HG02852 (cell line): ENCODE results near the gene RAE1.

Experiments used
- ATAC-seq: cut with Tn5 transposase; IDR thresholded peaks from one replicate; pipeline ENCODE4 v1.9.1; 2021; ENCODE audit warnings: mild to moderate bottlenecking, moderate library complexity; ENCODE audit not compliant: unreplicated experiment

The RAE1 gene

DNA sequence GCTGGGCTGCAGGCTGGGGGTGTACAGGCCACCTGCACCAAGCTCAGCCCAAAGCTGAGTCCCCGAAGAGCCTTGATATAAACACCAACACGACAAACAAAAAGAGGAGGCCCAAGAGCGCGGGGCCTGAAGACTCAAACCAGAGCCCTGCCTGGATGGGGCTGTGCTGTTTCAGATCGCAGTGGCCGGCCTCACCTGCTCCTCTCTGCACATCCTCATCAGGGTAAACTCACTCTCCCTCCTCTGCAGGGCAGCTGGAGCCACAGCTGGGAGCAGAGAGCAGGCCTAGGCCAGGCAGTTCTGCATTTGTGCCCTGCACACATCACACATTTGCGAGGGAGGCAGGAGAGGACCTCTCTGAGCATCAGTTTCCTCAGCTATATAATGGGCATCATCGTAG is 36.4 kb downstream of the RAE1 start:
- ATAC-seq, result no peak

DNA sequence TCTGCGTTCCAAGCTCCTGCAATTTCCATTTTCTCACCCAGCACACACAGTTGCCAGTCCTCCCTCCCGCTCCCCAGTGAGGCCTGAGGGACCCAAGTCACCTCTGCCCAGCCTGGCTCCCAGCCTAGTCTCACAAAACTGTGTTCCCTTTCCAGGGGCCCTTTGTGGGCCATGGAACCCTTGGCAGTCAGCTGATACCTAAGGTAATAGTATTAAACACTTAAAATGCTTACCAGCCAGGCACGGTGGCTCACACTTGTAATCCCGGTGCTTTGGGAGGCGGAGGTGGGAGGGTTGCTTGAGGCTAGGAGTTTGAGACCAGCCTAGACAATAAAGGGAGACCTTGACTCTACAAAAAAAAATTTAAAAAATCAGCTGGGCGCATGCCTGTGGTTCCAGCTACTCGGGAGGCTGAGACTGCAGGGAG is 36.9 kb downstream of the RAE1 start:
- ATAC-seq, result no peak

DNA sequence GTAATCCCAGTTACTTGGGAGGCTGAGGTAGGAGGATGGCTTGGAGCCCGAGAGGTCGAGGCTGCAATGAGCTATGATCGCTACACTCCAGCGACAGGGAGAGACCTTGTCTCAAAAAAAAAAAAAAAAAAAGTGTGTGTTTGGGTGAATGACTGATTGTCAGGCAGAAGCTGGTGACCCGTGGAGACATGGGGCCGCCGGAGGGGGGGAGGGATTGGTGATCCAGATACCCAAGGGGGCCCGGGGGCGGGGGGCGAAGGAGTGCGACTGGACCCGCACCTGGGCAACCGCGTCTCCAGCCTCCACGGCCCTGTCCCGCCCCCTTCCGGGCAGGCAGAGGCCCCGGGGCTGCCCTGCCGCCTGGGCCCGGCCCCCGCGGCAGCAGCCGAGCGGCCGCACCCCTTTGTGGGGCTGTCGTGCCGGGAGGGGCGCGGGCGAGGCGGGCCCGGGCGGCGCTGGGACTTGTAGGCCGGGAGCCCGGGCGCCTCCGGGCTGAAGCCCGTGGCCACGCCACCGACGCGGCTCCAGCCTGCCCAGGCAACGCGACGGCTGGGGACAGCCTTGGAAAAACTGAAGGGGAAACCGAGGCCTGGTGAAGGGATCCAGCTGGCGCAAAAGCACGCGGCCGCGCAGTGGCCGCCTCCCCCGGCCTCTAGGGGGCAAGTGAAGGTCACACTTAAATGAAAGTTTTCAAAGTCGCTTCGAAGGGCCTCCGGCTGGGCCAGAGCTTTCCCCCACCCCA is 38.1 kb downstream of the RAE1 start:
- ATAC-seq, result peak; percentile 30

DNA sequence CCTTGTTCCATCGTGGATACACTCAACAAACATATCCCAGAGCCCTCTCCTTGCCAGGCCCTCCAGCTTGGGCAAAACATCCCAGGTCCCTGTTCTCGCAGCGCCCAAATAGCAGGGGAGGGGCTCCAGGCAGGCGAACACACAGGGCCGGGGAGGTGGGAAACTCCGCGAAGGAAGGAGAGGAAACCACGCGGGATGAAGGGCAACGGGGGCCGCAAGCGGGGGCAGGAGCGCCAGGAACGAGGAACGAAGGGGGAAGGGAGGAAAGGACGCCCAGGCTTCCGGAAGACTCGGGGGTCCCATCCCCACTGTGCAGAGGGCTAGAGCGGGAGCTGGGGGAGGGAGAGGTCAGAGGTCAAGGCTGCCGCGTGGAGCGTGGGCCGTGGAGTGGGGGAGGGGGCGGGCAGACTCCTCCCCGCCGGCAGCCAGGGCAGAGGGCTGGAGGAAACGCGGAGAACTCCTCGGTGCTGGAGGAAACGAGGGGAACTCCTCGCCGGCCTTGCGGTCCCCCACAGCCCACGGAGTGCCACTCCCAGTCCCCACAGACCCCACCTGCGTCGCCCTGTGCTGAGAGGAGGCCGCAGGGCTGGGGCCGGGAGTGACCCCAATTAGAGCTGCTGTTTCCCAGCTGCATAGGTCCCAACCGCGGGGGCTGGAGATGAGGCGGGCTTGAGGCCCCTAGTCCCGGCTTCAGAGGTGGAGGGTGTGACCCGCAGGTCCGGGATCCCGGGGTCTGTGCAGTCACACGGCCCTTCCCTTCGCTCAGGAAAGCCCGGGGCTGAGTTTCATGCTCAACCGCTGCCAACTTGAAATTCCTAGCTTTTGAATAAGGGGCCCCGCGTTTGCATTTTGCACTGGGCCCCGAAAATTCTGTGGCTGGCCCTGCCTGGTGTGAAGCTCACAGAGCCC is 38.9 kb downstream of the RAE1 start:
- peak; percentile 1 for ATAC-seq

DNA sequence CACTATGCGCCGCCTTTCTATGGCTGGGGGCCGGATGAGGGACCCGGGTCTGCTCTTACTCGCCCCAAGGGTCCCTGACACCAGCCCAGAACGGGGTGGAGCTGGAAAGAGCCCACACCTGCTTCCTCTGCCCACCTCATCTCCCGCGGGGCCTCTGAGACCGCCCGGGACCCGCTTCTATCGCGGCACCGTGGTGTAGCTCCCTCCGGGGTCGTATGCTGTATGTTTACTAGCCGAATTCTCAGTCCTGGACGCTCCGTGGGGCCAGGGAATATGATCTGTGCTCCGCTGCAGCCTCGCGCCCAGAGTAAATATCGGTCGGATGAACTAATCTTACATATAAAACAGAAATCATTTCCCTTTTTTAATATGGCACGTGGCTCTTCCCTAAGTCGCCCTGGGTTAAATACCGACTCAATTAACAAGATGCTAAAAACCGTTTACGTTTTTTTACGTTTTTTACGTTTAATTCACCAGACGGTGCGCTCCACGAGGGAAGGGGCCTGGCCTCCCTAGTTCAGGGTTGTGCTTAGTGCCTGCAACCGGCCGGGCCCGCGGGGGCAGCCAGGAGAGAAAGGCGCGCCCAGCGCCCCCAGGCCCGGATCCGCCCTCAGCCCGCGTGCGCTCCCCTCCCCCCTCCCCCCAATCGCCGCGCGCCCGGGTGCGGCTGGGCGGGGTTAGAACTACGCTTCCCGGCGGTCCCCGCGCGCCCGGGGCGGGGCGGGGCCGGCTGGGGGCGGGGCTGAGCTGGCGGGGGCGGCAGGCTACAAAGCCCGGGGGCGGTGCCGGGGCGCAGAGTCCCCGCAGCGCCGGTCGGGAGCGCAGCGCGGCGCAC is 39.8 kb downstream of the RAE1 start, which contains the start of gene RBM38:
Gene RBM38 (plus strand): TSS at position 793 of the 835 bp plus-strand sequence. CDS start 186 bp downstream, outside the sequence.
- ATAC-seq, result peak; percentile 48

DNA sequence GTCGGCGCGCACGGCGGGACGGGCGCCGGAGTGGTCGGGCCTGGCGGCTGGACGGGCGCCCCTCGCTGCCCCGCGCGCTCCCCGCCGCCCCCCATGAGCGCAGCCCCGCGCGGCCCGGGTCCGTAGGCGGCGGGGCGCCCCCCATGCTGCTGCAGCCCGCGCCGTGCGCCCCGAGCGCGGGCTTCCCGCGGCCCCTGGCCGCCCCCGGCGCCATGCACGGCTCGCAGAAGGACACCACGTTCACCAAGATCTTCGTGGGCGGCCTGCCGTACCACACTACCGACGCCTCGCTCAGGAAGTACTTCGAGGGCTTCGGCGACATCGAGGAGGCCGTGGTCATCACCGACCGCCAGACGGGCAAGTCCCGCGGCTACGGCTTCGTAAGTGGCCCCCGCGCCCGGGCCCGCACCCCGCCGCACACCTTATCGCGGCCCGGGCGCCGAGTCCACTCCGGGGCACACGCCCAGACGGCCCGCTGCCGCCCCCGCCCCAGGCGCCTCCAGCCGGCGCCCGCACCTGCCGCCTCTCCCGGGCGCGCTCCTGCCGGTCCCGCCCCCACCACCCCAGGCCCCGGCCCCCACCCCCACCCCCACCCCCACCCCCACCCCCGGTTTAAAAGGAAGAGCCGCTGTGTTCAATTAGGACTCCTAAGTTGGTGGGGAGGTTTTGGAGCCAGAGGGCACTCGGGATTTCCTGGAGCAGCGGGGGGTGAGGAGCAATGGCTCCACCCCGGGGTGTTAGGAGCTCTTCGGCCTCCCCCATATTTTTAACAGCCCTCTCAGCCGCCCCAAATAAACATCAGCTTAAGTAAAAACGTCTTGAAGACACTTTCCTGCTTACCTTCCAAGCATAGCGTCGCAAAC is 40.6 kb downstream of the RAE1 start:
- ATAC-seq, result peak; percentile 11

DNA sequence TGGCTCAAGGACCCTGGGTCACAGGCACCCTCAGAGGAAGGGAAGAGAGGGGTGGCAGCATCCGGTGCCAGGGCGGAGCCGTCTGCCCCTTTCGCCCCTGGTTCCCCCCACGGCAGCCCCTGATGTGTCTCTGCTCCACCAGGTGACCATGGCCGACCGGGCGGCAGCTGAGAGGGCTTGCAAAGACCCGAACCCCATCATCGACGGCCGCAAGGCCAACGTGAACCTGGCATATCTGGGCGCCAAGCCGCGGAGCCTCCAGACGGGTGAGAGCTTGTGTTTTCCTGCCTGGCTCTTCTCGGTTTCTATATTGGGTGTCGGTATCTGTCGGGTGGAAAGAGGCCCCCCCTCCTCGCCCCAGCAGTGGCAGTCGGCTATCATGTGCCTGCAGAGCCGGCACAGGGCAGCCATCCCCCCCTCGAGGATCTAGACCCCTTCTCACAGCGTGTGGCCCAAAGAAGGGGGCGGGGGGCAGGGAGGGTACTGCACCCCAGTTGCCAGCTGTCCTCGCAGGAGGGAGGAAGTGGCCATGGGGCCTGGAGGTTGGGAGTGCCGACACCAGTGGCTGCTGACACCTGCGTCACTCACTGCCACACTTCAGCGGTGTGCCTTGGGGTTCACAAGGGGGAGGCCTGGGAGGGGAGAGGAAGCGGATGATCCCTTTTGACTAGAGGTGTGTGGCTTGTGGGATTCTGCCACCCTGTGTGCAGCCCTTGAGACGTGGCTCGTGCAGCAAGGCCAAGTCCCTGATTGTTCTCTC is 41.6 kb downstream of the RAE1 start:
- no peak for ATAC-seq

DNA sequence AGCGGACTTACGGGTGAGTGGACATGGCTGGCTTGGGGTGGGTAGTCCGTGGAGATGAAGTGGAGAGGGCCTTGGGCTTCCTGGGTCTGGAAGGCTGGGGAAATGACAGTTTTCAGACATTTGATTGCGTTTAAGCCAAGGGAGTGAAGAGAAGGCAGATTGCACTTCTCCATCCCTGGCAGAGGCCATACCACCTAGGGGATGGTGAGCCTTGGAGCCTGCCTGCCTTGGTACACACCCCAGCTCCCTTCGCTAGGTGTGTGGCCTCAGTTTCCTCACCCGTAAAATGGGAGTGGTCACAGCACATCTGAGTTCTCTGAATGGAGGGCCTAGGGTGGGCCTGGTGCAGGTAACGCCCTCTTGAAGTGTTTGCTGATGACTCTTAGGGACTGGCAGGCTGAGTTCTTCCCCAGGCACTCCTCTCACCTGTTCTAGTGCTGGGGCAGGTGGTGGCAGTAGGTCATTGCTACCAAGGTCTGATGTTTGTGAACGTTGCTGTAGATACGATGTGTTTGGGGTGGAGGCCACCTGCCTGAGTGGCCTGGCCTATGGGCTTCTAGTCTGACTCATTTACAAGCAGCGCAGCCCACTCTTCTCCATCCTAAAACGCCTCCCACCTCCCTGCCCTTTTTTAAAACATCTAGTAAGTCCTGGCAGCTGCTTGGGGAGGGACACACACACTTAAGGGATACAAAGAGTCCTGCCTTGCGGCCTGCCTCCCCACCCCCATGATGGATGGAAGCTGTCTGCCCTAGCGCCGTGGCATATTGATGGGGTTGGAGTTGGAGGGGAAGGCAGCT is 42.5 kb downstream of the RAE1 start:
- ATAC-seq, result no peak

DNA sequence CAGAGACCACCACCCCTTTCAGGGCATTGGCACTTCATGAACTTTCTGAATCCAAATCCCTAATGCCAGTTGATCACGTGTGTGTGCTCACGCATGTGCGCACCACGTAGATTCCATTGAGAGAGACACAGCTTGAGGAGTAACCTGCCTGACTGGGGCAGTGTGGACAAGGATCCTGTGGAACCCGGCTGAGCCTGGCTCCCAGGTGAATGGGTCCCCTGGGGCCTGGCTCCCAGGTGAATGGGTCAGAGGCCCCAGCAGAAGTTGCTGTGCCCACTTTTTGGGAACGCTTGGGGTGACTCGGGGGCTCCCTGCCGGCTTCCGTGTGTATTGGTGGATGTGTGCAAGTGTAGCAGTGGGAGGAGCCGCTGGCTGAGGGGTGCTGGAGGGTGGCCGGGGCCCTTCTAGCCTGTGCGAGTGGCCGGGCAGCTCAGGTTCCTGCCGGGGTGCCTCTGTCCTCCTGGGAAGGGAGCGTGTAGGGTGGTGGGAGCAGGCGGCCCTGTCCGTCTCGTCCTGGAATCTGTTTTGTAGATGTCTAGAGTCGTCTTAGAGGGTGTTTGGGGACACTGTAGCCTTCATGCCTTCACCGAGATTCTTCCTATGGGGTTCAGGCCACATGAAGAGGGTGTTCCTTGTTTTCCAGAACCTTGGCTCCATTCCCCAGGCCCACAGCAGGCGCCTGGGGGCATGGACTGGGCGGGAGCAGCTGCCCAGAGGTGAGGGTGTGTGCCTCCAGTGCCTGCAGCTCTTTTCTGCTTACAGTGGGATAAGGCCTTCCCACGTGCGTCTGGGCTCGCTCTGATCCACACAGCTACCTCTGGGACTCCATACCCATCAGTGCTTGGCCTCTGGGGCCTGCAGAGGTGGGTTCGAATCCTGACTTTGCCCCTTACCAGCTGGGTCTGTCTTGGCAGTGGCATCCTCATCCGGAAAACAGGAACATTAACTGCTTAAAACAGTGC is 43.3 kb downstream of the RAE1 start:
- no peak for ATAC-seq

DNA sequence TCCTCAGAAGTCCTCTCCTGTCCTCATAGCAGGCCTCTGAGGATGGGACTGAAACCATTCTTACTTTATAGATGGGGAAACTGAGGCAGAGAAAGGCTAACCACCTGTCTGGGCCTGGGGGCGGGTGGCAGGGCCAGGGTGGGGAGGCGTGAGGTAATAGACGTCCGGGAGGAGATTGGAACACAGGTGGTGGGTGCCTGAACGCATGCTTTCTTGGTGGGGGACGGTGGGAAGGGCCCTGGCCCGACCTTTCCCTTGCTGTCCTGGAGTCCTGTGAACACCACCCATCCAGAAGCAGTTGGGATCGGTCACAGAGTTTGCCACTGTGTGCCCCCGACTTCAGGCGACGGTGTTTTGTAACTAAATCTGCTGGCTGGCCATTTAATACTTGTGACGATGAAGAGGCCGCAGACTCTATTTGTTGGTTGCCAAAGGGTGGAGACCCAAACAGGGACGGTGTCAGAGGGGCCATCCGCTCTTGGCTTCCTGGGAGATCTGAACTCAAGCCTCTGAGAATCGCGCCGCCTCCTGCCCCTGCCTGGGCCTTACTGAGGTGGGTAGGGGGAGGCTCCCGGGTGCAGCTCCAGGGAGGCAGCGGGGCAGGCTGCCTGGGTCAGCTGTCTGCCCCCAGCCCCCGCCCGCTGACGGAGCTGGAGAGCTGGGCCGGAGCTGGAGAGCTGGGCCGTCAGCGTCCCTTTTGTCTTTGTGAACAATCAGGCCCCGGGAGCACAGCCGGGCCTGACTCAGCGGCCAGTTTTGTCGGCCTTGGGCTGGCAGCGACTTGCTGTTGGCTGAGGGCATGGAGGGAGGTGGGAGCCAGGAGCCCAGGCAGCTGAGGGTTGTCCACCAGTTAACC is 44.3 kb downstream of the RAE1 start:
- no peak for ATAC-seq

DNA sequence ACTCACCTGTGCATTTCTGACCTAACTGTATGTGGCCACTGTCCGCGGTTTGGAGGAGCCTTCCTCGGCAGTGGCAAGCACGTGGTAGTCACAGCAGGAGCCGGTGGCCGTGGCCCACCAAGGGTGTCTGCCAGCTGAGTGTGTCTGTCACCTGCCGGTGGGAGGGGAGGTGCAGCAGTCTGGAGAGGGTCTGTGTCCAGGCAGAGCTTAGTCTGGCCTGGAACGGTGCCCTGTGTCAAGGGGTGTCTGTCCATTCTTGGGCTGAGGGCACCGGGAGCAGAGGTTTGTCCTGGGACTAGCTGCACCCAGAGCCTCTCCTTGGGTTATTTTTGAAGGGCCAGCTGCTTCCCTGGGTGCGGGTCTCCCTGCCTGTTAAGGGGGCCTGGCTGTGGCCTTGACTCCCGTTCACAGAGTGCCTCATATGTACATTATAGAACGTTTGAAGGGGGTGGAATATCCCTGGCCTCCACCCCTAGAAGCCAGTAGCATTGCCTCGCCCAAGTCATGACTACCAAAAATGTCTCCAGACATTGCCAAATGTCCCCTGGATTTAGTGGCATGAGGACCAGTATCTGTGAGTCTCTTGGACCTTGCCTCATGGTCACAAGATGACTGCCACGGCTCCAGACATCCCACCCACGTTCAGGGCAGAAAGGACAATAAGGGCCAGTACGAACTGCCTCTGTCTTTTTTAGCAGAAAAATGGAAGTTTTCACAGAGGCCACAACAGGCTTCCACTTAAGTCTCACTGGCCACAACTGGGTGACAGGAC is 45.3 kb downstream of the RAE1 start:
- no peak for ATAC-seq

DNA sequence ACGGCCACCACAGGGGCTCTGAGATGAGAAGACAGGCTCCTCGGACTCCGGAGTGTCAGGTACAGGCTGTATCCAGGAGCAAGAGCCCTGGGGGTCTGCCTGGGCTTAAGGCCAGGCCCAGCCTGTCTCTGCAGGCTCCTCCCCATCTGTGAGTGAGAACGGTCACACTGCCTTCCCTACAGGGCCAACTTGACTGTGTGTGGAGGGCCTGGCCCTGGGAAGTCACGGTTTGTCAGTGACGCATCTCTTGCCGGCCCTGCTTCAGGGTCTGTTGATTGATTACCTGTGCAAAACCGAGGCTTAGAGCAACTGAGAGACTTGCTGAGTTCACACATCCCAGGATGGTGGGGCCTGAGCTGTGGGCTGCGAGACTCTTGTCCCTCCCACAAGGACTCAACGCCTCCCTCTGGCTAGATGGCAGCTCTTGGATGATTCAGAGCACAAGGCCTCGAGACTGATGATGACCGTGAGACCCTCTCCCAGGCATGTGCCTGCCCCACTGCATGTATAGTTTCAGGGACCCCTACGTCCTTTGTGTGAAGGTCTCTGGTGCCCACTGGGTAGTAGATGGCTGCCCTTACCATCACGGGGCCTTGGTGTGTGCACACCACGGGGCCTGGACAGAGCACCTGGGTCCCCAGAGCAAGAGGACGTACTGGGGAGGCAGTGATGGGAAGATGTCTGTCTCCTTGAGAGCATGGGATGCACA is 46.1 kb downstream of the RAE1 start:
- no peak for ATAC-seq

DNA sequence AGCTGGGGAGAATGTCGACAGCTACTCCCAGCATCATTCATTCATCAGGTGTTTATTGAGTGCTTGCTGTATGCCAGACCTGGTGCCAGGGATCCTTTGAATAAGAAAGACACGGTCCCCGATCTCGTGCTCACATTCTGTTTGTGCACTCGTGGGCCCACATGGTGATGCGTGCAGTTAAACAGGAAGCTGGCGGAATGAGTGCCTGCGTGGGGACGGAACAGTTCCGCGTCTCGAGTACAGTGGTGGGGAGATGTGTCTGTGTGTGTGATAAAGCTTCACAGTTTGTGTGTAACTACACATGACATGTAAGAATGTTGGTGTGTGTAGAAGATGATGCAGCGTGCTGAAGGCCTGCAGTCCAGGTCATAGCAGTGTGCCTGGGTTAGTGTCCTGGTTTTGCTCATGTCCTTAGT is 46.6 kb downstream of the RAE1 start:
- peak; percentile 1 for ATAC-seq

DNA sequence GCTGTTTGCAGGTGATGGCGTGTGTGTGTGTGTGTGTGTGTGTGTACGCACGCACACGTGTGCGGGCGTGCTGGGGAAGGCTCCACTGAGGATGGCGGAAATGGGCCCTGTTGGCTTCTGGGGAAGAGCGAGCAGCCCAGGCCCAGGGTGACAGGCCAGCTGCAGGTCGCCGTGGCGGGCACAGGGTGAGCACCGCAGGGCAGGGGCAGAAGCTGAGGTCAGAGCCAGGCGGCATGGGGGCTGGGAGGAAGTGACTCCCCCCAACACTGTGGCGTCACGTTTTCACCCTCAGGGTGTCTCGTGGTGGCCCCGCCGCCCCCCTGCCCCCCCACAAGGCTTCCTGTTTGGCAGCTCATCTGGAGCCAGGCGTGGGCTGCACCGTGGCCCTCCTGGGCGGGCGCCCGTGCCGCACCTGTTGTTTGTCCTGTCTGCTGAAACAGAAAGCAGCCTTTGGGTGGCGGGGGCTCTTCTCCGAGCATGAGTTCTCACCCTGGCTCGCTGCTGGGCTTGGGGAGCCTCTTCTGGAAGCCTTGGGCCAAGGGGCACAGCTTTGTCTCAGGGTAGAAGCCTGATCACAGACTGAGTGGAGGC is 47.3 kb downstream of the RAE1 start:
- ATAC-seq, result peak; percentile 55
